GM18505 (cell line): ENCODE data around the gene HCRTR2.
"Not testable (repeated sequence)": the region's sequence is repeated elsewhere in the genome, so short reads cannot be mapped to it uniquely, and the experiment has no call there.

ENCODE experiments used
- ATAC-seq: cut with Tn5 transposase; IDR thresholded peaks from one replicate; pipeline ENCODE4 v1.9.1; 2021; ENCODE audit not compliant: unreplicated experiment
- POLR2A ChIP-seq: IDR thresholded peaks from 4 replicates; pipeline ENCODE4 v1.6.1; 2011; ENCODE audit warnings: borderline replicate concordance; ENCODE audit not compliant: insufficient read depth, insufficient read length; ENCODE audit errors: extremely low read depth

HCRTR2 gene

DNA sequence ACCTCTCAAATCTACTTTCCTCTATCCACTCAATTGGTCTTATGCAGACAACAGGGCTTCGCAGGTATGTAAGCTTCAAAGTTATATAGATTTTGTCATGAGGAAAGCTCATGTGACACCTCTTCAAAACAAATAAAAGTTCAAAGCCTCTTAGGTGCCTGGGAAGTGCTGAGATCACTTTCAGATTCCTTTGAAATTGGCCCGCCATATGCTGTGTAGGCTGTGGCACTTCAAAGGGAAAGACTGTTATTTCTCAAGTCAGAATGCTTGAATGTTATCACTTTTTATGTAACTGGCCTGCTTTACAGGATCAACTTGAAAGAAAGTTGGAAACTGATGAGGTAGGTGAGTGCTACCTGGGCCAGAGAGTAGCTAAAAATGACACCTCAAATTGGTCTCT is 85.9 kb downstream of the HCRTR2 start:
- TF ChIP-seq POLR2A: no peak
- no peak for ATAC-seq

DNA sequence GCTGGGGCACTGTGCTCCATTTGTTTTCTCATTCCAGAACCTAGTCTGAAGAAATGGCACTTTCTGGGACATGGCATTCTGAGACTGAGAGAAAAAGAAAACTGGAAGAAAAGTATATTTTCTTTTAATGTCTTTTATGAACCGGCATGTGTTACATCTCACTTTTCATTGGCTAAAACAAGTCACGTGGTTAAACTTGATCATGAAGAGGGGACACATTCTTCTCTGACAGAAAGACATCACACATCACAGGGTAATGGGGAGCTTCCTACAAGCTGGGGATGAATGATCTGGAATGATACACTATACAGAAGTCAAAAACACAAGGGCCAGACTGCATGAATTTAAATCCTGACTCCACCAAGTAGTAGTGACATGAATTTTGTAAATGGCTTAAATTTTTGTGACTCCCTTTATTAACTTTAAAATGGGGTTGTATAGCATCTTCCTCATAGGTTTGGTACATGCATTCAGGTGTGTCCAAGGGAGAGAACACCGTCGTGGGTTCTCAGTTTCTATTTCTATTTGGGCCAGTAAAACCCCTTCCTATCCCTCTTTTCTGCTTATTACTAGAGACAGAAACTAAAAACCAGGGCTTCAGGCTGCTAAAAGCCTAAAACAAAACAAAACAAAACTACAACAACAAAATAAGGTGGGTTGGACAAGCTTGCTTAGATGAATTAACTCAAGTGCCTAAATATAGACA is 91.2 kb downstream of the HCRTR2 start:
- no peak for ATAC-seq
- TF ChIP-seq POLR2A: no peak

DNA sequence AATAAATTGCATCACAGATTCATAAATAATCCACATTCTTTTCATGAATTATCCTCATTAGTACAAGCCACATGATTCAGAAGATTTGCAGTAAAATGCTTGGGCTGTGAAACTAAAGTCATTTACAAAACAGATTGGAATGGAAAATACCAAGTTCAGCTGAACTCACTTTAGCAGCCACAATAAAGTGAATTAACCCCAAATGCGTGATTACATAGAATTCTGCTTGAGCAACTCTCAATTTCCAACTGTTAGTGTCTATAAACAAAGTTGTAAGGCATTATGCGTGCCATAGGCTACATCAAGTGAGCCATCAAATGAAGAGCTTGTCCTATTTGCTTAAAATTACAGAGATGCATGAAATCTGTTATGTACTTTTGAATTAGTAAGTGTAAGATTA is 92.6 kb downstream of the HCRTR2 start:
- no peak for ATAC-seq
- no peak for TF ChIP-seq POLR2A

DNA sequence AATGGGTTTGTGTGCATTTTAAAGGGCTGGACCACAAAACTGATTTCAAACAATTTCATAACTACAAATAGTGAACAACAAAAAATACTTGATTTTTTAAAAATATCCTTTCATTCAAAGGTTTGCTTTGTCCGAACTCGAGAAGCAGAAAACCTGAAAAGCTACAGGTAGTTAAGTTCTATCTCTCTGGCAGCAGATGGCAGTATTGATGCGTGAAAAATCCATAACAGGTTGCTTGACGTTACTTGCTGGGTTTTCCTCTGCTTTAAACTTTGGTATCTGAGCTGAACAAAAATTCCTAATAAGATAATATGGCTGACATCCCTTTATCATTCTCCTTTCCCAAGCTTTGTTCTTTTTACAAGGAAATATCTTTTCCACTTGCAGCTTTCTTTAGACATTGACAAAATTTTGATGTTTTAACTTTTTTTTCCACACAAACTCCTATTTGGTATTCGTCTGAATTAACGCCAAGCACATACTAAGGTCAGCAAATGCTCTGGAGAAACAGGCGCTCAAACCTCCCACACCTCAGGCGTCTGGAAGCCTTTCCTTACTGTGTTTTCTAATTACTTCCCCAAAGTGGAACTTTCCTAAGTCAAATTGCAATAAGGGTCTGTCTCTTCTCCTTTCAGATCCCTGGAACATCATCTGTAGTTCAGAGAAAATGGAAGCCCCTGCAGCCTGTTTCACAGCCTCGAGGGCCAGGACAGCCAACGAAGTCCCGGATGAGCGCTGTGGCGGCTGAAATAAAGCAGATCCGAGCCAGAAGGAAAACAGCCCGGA is 102.6 kb downstream of the HCRTR2 start:
- peak; percentile 69 for ATAC-seq
- TF ChIP-seq POLR2A: no peak

DNA sequence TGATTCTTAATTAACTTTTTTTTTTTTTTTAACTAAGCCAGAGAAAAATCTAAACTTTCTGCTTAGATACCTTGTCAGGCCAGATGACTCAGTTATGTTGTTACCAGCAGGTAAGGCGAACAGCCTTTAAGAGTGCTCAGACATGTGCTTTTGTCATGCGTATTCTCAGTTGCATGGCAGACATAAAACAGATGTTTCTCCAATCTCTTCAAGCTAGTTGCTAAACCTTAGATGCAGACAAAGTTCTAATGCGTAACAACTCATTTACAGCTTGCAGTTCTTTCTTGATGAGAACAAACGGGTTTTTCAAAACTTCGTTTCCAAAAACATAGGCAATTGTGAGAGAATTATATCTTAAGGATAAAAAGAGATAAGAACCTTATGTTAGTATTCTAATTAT is 103.3 kb downstream of the HCRTR2 start:
- no peak for ATAC-seq
- TF ChIP-seq POLR2A: no peak

DNA sequence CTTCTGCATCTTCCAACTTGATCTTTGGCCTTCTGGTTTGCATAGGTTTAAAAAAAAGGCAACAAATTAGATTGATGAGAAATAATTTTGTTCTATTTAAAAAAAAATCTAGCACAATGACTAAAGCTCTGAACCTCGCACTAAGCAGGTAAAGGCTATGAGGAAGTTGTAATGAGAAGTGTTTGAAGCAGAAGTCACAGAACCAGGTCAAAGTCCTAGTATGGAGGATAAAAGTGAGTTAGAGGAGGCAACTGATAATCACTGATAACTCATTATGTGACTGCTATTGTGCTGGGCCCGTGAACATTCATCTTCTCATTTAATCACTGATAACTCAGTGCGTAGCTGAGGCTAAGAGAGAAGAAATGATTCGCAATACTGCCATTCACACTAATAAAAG is 106.9 kb downstream of the HCRTR2 start:
- no peak for TF ChIP-seq POLR2A

DNA sequence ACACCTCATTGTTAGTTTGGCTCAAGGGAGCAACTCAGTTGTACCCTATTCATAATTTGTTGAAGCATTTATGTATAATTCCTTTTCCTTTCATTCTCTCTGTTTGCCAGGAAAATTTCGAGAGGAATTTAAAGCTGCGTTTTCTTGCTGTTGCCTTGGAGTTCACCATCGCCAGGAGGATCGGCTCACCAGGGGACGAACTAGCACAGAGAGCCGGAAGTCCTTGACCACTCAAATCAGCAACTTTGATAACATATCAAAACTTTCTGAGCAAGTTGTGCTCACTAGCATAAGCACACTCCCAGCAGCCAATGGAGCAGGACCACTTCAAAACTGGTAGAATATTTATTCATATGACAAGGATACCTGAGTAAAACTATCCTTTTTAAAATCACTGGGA is 107.8 kb downstream of the HCRTR2 start:
- no peak for ATAC-seq
- TF ChIP-seq POLR2A: no peak

More for the DNA sequence above, 106.9 kb downstream of the HCRTR2 start:
- no peak for ATAC-seq

DNA sequence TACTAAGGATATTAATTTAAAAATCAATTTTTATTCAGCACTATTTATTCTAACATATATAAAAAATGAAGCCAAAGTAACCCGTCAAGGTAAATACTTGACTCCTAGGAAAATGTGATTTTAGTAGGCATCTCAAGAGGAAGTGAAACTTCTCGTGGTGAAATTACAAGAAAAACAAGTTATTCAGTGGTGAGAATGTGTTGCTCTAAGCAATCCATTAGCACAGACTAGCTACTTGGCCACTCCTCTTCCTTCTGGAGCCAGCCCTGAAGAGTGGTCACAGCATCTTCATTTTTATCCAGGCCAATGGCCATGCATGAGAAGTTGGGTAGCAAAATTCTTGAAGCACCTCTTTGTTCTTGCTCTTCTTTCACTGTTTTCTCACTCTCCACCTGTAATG is 112.5 kb downstream of the HCRTR2 start:
- peak; percentile 56 for ATAC-seq
- no peak for TF ChIP-seq POLR2A

DNA sequence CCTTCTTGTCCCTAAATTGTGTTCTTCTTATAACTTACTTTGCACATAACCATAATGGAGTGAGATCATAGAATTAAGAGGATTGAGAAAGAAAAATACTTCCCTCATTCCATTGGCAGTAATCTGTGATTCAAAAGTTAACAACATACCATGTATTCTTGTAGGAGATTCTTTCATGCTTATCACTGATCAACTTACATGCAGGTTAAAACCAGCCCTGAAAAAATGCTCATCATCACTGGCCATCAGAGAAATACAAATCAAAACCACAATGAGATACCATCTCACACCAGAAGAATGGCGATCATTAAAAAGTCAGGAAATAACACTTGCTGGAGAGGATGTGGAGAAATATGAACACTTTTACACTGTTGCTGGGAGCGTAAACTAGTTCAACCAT is 116.4 kb downstream of the HCRTR2 start:
- ATAC-seq: no peak

DNA sequence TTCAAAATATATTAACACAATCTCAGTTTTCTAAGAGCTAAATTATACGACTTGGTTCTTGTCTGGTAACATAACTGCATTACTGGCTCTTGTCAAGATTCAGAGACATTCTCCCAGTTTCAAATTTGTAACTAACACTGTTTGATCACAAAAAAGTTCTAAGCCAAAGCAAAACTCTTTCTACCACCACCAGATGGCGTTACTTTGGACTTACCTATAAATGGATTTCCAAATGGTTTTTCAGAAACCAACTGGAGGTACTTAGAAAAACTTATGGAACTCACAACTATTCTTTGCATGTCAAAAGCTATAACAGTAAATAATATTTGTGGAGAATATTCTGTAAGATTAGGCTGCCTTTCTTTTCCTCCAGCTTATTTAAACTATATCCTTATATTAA is 118.8 kb downstream of the HCRTR2 start:
- ATAC-seq: no peak
- no peak for TF ChIP-seq POLR2A

More for the DNA sequence above, 116.4 kb downstream of the HCRTR2 start:
- TF ChIP-seq POLR2A: no peak

DNA sequence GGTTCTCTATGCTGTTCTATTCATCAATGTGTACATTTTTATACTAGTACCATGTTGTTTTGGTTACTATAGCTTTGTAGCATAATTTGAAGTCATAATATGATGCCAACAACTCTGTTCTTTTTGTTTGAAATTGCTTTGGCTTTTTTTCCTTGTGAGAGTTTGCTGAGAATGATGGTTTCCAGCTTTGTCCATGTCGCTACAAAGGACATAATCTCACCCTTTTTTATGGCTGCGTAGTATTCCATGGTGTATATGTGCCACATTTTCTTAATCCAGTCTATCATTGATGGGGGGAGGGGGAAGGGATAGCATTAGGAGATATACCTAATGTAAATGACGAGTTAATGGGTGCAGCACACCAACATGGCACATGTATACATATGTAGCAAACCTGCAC is 122.9 kb downstream of the HCRTR2 start:
- not testable (repeated sequence) for ATAC-seq

DNA sequence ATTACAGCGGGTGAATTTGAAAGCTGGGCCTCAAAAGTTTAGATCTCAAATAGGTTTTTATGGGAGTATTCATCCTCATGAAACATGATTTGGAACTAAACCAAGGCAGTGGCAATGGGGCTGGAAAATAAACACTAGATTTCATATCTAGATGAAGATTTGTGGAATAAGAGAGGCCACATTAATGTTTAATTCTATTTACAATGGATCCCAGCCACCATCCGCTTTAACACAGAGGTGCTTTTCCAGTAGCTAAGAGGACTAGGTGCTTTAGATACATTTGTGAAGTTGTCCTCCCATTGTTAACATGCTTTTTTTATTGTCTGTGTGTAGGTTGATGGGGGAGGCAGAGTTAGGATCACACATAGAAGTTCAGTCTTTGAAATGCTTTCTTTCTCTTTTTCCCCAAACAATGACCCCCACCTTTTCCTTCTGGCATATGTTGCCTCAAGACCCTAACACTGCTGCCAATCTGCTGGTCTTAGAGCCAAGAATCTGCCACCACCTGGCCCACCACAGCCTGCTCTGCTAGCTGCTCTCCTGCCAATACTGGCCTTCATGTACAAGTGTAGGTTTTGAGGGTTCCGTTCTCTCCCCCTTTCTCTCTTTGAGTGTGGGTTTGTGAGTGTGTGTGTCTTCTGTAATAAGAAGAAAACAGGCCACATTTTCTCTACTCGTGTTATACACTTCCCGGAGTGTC is 125.1 kb downstream of the HCRTR2 start:
- no peak for ATAC-seq
- no peak for TF ChIP-seq POLR2A

DNA sequence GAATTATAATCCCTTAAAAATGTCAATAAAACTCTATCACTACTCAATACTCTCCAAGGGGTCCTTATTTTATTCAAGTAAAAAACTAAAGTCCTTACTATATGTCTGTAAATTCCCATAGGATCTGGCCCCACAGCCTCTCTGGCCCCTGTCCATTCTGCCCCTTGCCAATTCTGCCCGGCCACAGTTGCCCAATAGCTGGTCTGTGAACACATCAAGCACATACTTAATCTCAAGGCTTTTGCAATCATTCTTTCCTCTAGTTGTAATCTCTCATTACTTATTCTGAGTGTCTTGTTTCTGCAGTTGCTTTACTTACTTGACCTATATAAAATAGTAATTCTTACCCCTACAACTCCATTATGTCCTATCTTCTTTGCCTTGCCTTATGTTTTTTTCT is 130.4 kb downstream of the HCRTR2 start:
- TF ChIP-seq POLR2A: no peak
- no peak for ATAC-seq
